Measurements from ENCODE around the gene ABHD12B. TPM values are rescaled to one million over a fixed set of nuclear protein-coding genes. Genes with fewer than 3 reads are reported as not detected.
A peak's percentile ranks its signal among the peaks of the same experiment; 100 is the strongest.

ABHD12B gene
- total RNA-seq, 1 experiment from 2014 or later, result not detected

GRCh38 chr14:50853891-50854290 lies 18.0 kb upstream of the ABHD12B start:
- no peaks in the 10 kb centered on the region for H3K9me3 ChIP-seq (ENCODE audit: low read length)
- H3K9ac ChIP-seq (ENCODE audit: low read length), result no peak overlapping the region
- H3K4me2 ChIP-seq (ENCODE audit: low read depth, low read length, poor library complexity, severe bottlenecking), result no peak overlapping the region
- H3K27me3 ChIP-seq (ENCODE audit: low read length), result no peaks in the 10 kb centered on the region
- no peaks in the 10 kb centered on the region for H3K79me2 ChIP-seq (ENCODE audit: low read length)
- H3K27ac ChIP-seq (ENCODE audit: low read length), result no peak overlapping the region
- H3K36me3 ChIP-seq (ENCODE audit: insufficient read depth, low read length), result no peaks in the 10 kb centered on the region
- no peaks in the 10 kb centered on the region for H3K9me2 ChIP-seq (replicated peaks; ENCODE audit: insufficient read depth, low read length)
- H2AFZ ChIP-seq (ENCODE audit: low read length), result no peak overlapping the region
- no peak for DNase-seq
- H3K4me3 ChIP-seq (ENCODE audit: low read length), result no peak overlapping the region
- no peaks in the 10 kb centered on the region for H3K4me1 ChIP-seq (ENCODE audit: low read length)
- no peaks in the 10 kb centered on the region for H4K20me1 ChIP-seq (ENCODE audit: insufficient read depth, low read depth, low read length)

DNA sequence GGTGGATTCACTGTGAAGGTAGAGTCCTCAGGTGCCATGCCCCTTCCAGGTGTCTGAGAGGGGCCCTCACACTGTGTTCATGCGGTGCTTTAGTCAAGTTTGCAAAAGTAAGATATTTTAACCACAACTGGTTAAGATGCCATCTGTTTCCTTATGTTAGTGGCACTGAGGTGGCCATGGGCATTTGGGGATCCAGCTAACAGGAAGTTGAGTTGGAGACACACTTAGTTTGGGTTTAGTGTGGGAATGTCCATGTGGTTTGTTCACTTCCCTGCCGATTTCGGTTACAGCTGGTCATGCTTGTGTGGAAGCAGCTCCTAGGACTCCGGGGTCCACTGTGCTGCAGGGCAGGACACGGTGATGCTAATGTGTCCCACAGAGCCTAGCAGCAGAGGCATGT lies 17.3 kb upstream of the ABHD12B start:
- Histone ChIP-seq H3K36me3 (ENCODE audit: insufficient read depth, low read length) (no peaks in the 10 kb centered on the region), H3K9me2 (replicated peaks; ENCODE audit: insufficient read depth, low read length) (no peaks in the 10 kb centered on the region), H3K4me1 (ENCODE audit: low read length) (peaks cover 4% of the 10 kb centered on the region), H3K9me3 (ENCODE audit: low read length) (no peaks in the 10 kb centered on the region), H3K4me2 (ENCODE audit: low read depth, low read length, poor library complexity, severe bottlenecking) (no peak overlapping the region), H2AFZ (ENCODE audit: low read length) (no peak overlapping the region), H3K9ac (ENCODE audit: low read length) (no peak overlapping the region), H3K79me2 (ENCODE audit: low read length) (no peaks in the 10 kb centered on the region), H4K20me1 (ENCODE audit: insufficient read depth, low read depth, low read length) (no peaks in the 10 kb centered on the region), H3K27me3 (ENCODE audit: low read length) (no peaks in the 10 kb centered on the region), H3K27ac (ENCODE audit: low read length) (no peak overlapping the region), H3K4me3 (ENCODE audit: low read length) (no peak overlapping the region)
- DNase-seq, result no peak

DNA sequence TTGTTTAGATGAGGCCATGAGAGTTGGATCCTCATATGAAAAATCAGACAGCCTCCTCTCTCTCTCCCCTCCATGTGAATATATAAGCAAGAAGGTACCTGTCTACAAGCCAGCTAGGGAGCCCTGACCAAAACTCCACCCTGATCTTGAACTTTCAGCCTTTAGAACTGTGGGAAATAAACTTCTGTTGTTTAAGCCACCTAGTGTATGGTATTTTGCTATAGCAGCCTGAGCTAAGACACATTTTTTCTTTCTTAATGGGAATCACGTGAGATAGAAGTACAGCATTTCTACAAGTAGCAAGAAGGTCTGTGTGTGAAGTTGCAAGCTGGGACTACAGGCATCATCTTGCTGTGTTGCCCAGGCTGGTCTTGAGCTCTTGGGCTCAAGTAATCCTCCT lies 16.3 kb upstream of the ABHD12B start:
- Histone ChIP-seq H3K4me3 (ENCODE audit: low read length) (no peak overlapping the region), H3K27me3 (ENCODE audit: low read length) (no peaks in the 10 kb centered on the region), H2AFZ (ENCODE audit: low read length) (no peak overlapping the region), H3K79me2 (ENCODE audit: low read length) (no peaks in the 10 kb centered on the region), H3K9me2 (replicated peaks; ENCODE audit: insufficient read depth, low read length) (no peaks in the 10 kb centered on the region), H4K20me1 (ENCODE audit: insufficient read depth, low read depth, low read length) (no peaks in the 10 kb centered on the region), H3K4me1 (ENCODE audit: low read length) (peaks cover 12% of the 10 kb centered on the region), H3K27ac (ENCODE audit: low read length) (no peak overlapping the region), H3K4me2 (ENCODE audit: low read depth, low read length, poor library complexity, severe bottlenecking) (no peak overlapping the region), H3K9ac (ENCODE audit: low read length) (no peak overlapping the region), H3K36me3 (ENCODE audit: insufficient read depth, low read length) (no peaks in the 10 kb centered on the region), H3K9me3 (ENCODE audit: low read length) (no peaks in the 10 kb centered on the region)
- DNase-seq, result no peak

- Histone ChIP-seq H2AFZ (ENCODE audit: low read length) (no peak overlapping the region), H3K9me3 (ENCODE audit: low read length) (no peaks in the 10 kb centered on the region), H3K36me3 (ENCODE audit: insufficient read depth, low read length) (no peaks in the 10 kb centered on the region), H3K4me2 (ENCODE audit: low read depth, low read length, poor library complexity, severe bottlenecking) (no peak overlapping the region), H3K9ac (ENCODE audit: low read length) (no peak overlapping the region), H3K79me2 (ENCODE audit: low read length) (no peaks in the 10 kb centered on the region), H3K27me3 (ENCODE audit: low read length) (no peaks in the 10 kb centered on the region), H3K4me3 (ENCODE audit: low read length) (no peak overlapping the region), H3K9me2 (replicated peaks; ENCODE audit: insufficient read depth, low read length) (no peaks in the 10 kb centered on the region), H3K4me1 (ENCODE audit: low read length) (peaks cover 15% of the 10 kb centered on the region), H4K20me1 (ENCODE audit: insufficient read depth, low read depth, low read length) (no peaks in the 10 kb centered on the region), H3K27ac (ENCODE audit: low read length) (no peak overlapping the region)
- DNase-seq, result no peak
Observed at GRCh38 chr14:50856660-50857059, 15.2 kb upstream of the ABHD12B start.

DNA sequence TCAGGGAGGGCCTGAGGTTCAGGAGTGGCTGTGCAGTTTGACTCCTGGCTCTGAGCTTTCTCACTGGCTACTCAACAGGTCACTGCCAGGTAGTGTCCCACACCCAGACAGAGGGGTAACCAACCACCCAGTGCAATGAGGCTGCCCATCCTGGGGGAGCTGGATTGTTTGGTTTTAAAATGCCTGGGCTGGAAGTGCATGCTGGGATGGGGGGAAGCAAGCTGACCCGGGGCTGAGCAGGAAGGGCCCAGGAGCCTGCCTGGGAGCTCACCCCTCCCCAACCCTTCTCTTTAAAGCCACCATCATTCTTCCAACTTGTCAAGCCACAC lies 12.6 kb upstream of the ABHD12B start:
- Histone ChIP-seq H3K27ac (ENCODE audit: low read length) (no peak overlapping the region), H3K4me2 (ENCODE audit: low read depth, low read length, poor library complexity, severe bottlenecking) (peak overlapping the region; percentile 90), H3K9ac (ENCODE audit: low read length) (peak overlapping the region; percentile 64)

GRCh38 chr14:50860478-50861086 lies 11.3 kb upstream of the ABHD12B start:
- DNase-seq, result peak; percentile 97
- peak overlapping the region; percentile 90 for H3K4me2 ChIP-seq (ENCODE audit: low read depth, low read length, poor library complexity, severe bottlenecking)
- H3K4me1 ChIP-seq (ENCODE audit: low read length), result peaks cover 15% of the 10 kb centered on the region
- no peaks in the 10 kb centered on the region for H3K9me2 ChIP-seq (replicated peaks; ENCODE audit: insufficient read depth, low read length)
- H3K27ac ChIP-seq (ENCODE audit: low read length), result no peak overlapping the region
- no peaks in the 10 kb centered on the region for H3K79me2 ChIP-seq (ENCODE audit: low read length)
- no peaks in the 10 kb centered on the region for H4K20me1 ChIP-seq (ENCODE audit: insufficient read depth, low read depth, low read length)
- peak overlapping the region; percentile 76 for H3K4me3 ChIP-seq (ENCODE audit: low read length)
- H2AFZ ChIP-seq (ENCODE audit: low read length), result peak overlapping the region; percentile 77
- H3K9me3 ChIP-seq (ENCODE audit: low read length), result no peaks in the 10 kb centered on the region
- H3K27me3 ChIP-seq (ENCODE audit: low read length), result no peaks in the 10 kb centered on the region
- H3K36me3 ChIP-seq (ENCODE audit: insufficient read depth, low read length), result no peaks in the 10 kb centered on the region
- peak overlapping the region; percentile 64 for H3K9ac ChIP-seq (ENCODE audit: low read length)

More for the DNA sequence above, 12.6 kb upstream of the ABHD12B start:
- Histone ChIP-seq H2AFZ (ENCODE audit: low read length) (peak overlapping the region; percentile 77), H3K79me2 (ENCODE audit: low read length) (no peaks in the 10 kb centered on the region), H4K20me1 (ENCODE audit: insufficient read depth, low read depth, low read length) (no peaks in the 10 kb centered on the region), H3K4me3 (ENCODE audit: low read length) (peak overlapping the region; percentile 76), H3K4me1 (ENCODE audit: low read length) (peaks cover 15% of the 10 kb centered on the region), H3K36me3 (ENCODE audit: insufficient read depth, low read length) (no peaks in the 10 kb centered on the region), H3K27me3 (ENCODE audit: low read length) (no peaks in the 10 kb centered on the region), H3K9me2 (replicated peaks; ENCODE audit: insufficient read depth, low read length) (no peaks in the 10 kb centered on the region), H3K9me3 (ENCODE audit: low read length) (no peaks in the 10 kb centered on the region)
- DNase-seq, result no peak

DNA sequence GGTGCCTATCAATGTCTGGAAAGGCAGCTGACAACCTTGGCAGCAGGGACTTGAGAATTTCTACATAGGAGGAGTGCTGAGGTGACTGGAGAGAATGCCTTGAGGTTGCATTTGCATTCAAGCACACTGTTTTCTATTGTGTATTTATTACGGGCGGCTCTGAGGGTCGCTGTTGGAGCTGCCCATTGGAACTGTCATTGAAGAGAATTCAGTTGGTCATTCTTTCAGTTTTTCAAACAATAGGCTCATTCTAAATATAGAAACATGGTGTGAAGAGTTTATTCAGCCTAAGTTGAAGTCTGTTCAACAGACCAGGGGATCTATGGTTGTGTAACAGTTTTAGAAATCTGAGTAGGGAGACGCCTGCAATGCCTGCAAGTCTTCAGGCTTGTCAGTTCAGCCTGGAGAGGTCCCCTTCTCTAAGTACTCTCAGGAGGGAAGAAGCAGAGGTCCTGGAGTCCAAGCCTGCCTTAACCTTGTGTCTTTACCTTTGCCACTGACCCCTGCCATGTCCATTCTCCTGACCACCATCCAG lies 9.8 kb upstream of the ABHD12B start:
- Histone ChIP-seq H3K4me2 (ENCODE audit: low read depth, low read length, poor library complexity, severe bottlenecking) (no peak overlapping the region), H3K27me3 (ENCODE audit: low read length) (no peaks in the 10 kb centered on the region)

GRCh38 chr14:50864237-50864636 lies 7.6 kb upstream of the ABHD12B start:
- no peak overlapping the region for H2AFZ ChIP-seq (ENCODE audit: low read length)
- H3K27ac ChIP-seq (ENCODE audit: low read length), result no peak overlapping the region
- H3K27me3 ChIP-seq (ENCODE audit: low read length), result no peaks in the 10 kb centered on the region
- no peak overlapping the region for H3K4me3 ChIP-seq (ENCODE audit: low read length)
- no peak overlapping the region for H3K9ac ChIP-seq (ENCODE audit: low read length)
- no peaks in the 10 kb centered on the region for H3K36me3 ChIP-seq (ENCODE audit: insufficient read depth, low read length)
- H3K4me1 ChIP-seq (ENCODE audit: low read length), result peaks cover 14% of the 10 kb centered on the region
- no peak overlapping the region for H3K4me2 ChIP-seq (ENCODE audit: low read depth, low read length, poor library complexity, severe bottlenecking)
- no peaks in the 10 kb centered on the region for H3K9me2 ChIP-seq (replicated peaks; ENCODE audit: insufficient read depth, low read length)
- no peaks in the 10 kb centered on the region for H4K20me1 ChIP-seq (ENCODE audit: insufficient read depth, low read depth, low read length)
- no peak for DNase-seq
- H3K9me3 ChIP-seq (ENCODE audit: low read length), result no peaks in the 10 kb centered on the region
- H3K79me2 ChIP-seq (ENCODE audit: low read length), result no peaks in the 10 kb centered on the region

More for the DNA sequence above, 9.8 kb upstream of the ABHD12B start:
- Histone ChIP-seq H3K4me1 (ENCODE audit: low read length) (peaks cover 15% of the 10 kb centered on the region), H2AFZ (ENCODE audit: low read length) (no peak overlapping the region), H3K4me3 (ENCODE audit: low read length) (no peak overlapping the region), H4K20me1 (ENCODE audit: insufficient read depth, low read depth, low read length) (no peaks in the 10 kb centered on the region), H3K36me3 (ENCODE audit: insufficient read depth, low read length) (no peaks in the 10 kb centered on the region), H3K79me2 (ENCODE audit: low read length) (no peaks in the 10 kb centered on the region), H3K9me3 (ENCODE audit: low read length) (no peaks in the 10 kb centered on the region), H3K9ac (ENCODE audit: low read length) (no peak overlapping the region), H3K27ac (ENCODE audit: low read length) (no peak overlapping the region), H3K9me2 (replicated peaks; ENCODE audit: insufficient read depth, low read length) (no peaks in the 10 kb centered on the region)
- no peak for DNase-seq
